GM19025 (cell line): ENCODE data around the gene MYLK.

Experiments used
- ATAC-seq: cut with Tn5 transposase; IDR thresholded peaks from one replicate; pipeline ENCODE4 v1.9.1; 2021; ENCODE audit warnings: mild to moderate bottlenecking, low read depth, moderate library complexity; ENCODE audit not compliant: unreplicated experiment

The MYLK gene

DNA sequence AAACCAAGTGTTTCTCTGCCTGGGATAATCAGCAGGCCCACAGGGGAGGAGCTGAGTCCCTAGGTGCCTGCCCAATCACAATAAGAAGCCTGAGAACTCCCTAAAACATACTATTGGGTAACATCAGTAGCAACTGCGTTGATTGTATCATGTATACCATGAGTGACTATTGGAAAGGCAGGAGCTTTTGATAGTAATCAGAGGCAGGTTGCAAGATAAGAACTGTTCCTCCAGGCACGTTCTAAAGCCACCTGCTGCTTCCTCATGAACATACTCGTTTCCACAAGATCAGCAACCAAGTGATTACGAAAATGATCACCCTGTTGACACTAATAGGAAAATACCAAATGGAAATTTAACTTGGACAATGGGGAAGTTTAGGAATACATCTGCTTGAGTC, 6.7 kb downstream of the MYLK start:
- no peak for ATAC-seq

DNA sequence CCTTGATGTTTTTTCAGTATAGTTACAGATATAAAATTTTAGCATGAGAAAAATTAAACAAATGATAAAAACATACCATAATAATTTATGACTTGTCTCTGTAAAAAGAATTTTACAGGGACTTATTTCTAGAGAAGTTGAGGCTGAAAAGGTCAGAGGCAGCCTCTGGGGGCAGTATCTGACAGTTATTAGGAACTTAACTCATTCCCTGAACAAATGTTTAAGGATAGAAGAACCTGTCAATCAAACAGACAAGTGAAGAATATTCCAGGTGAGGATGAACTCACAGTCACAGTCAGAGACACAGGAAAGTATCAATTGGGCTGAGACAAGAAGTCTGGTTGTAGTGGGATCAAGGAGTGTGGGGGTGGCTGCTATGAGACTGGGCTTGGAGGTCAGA, 7.3 kb downstream of the MYLK start:
- ATAC-seq = no peak

DNA sequence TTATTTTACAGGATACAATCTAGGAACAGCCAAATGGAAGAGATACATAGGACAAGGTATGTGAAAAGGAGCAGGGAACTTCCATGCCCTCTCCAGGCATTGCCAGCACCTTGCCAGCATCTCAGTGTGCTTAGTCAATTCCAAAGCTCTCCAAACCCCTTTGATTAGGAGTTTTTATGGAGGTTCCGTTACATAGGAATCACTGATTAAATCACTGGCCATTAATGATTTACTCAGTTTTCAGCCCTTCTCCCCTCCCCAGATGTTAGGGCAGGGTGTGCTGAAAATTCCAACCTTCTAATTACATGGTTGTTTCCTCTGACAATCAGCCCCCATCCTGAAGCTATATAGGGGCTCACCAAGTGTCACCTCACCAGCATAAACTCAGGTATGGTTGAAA, 11.5 kb downstream of the MYLK start:
- no peak for ATAC-seq

DNA sequence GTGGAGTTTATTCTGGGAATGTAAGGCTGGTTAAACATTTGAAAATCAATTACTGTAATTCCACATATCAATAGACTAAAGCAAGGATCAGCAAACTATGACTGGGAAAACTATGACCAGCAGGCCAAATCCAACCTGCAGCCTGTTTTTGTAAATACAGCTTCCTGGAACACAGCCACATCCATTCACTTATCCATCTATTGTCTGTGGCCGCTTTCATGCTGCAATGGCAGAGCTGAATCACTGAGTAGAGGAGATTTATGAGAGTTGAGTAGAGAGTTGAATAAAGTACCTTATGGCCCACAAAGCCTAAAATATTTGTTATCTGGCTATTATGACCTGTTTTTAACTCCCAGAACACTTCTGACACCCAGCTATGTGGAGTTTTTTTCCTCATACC, 12.2 kb downstream of the MYLK start:
- ATAC-seq = no peak

DNA sequence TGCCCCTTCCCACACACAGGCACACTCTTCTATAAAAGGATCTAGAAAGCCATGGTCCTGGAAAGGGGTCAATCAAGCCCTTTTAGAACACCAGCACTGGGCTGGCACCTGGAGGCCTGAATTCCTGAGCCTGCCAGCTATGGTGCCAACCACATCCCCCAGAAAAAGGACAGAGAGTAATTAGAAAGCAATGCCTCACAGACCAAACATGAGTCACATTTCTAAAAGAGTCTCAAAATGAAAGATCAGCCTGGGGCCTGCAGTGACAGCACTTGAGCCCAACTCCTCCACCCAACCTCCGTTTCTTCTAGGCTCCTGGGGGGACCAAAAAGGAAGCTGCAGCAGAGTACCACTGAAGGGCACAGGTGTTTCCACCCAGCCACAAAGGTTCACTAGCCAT, 14.1 kb downstream of the MYLK start:
- ATAC-seq = no peak

DNA sequence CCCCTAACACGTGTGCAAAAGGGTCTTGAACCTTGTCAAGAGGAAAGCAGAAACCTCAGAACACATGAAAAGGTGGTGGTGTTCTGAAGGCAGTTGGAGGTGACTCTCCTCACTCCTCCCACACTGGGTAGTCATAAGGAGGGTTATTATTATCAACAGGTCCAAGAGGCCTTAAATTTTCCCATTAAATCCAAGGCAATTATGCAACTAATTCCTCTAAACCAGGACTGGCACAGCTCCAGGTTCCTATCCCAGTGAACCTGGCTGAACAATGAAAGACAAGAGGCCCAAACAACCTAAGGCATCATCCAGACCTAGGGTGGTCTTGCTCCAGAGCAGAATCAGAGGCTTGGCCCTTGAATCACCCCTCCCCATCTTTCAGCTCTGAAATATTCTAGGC, 15.0 kb downstream of the MYLK start:
- ATAC-seq = no peak

DNA sequence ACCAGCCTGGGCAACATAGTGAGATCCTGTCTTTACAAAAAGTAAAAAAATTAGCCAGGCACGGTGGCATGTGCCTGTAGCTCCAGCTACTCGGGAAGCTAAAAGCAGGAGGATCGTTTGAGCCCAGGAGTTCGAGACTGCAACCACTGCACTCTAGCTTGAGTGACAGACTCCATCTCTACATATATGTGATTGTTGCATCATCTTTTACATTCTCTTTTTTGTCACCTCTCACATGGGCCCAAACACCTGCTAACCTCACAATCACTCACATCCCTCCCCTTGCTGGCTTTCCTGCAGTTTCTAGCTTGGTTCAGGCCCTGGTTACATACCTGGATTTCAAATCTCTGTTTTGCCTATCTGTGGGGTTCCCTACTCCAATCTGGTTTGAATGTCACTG, 19.4 kb downstream of the MYLK start:
- ATAC-seq = no peak

DNA sequence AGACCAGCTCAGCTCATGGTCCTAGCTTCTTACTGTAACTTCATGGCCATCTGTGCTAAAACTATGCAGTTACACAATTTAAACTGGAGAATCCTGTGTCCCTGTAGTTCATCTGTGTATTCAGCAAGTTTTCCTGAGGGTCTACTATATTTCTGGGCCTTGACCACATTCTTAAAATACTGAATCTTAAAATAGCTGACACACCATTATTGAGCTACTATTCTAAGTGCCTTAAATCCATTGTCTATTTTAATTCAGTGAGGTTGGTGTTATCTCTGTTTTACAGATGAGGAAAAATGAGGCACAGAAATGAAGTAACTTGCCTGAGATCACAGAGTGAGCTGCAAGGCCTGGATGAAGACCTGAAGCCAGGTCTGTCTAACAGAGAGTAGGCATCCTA, 22.0 kb downstream of the MYLK start:
- no peak for ATAC-seq

DNA sequence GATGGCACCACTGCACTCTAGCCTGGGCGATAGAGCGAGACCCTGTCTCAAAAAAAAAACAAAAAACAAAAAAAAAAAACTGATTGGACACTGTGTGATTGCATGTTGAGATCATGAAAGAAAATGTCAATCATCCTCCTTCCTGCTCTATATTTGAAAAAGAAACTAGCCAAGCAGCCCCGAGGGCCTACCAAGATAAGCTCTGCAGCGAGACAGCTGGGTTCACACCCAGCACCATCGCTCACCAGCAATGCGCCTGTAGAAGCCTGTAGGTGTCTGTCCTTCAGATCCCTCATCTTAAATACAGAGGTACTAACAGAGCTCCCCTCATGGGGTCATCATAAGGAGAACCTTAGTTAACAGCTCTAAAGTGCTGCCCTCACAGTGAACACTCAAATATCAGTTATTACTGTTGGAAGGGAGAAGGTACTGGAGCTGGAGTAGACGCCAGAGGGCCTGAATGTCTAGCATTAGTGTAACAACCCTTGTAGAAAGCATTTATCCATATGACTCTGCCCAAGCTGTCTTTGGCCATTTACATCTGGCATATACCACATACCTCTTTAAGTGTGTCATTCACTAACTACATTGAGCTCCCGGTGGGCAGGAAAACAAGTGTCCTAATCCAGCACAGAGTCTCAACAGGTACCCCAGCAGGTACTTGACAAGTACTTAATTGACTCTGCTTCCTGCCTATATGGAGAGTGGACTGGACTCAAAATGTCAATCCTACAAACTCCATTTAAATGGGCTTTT, 22.9 kb downstream of the MYLK start:
- ATAC-seq = no peak

DNA sequence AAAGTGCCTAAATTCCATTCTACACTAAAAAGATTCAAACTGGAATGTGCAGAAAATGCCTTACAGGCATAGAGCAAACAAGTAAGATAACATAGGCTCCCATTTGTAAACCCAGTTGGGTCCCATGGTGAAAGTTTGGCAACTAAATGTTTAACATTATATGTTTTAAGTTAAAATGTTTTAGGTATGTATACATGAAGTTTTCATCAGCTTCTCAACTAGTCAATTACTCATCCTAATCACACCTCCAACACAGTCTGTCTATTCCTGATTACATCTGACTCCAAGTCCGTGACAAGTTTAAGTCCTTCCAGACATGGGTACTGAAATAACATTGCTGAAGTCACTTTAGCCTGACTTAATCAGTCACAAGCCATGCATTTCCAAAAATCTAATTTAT, 25.0 kb downstream of the MYLK start:
- ATAC-seq = no peak

DNA sequence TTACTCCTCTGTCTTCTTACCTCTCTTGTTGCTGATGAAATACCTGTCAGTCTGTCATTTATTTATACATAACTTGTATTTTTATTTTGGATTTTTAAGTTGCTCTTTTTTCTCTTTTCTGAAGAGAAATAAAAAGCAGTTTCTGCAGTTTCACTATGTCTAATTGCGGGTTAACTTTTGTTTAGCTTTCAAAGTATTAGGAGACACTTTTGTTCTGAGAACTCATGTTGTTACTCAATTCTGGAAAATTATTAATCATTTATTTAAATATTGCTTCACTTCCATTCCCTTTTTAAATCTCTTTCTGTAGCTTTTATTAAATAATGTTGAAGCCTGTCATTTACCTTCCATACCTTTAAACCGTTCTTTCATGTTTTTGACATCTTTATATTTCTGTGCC, 29.2 kb downstream of the MYLK start:
- ATAC-seq = no peak

DNA sequence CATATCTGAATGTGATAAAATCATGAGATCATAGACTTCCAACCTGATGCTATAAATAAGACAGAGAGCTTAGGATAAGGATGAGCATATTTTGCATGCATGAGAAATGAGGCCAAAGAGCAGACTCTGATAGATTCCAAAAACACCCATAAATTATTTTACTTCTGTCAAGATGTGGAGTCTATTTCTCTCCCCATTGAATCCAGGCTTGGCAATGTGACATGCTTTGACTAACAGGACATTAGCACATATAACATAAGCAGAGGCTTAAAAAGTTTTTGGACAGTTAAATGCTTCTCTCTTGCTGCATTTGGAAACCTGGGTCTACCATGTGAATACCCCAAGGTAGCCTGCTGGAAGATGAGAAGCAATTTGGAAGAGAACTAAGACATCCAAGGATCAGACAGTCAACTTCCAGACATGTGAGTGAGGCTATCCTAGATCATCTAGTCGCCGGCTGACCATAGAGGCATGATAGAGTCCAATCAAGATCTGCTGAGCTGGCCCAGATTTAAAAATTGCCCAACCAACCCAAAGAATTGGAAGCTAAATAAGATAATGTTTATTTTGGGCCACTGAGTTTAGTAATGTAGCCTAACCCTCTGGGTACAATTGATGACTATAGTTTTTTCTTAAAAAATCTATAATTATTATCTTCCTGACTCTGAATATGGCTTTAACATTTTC, 30.3 kb downstream of the MYLK start:
- ATAC-seq = no peak

DNA sequence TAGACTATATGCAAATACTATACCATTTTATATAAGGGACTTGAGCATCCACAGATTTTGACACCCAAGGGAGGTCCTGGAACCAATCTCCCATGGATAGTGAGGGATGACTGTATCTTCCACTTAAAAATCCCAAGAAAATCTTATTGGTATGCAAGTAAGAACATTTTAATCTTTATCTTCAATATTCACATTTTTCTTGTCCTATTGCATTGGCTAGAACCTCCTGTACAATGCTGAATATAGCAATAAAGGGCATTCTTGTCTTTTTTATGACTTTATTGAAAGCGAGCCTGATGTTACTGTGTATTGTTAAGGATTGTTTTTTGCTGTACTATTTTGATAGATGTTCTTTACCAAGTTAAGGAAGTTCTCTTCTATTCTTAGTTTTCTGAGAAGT, 36.9 kb downstream of the MYLK start:
- ATAC-seq = no peak

DNA sequence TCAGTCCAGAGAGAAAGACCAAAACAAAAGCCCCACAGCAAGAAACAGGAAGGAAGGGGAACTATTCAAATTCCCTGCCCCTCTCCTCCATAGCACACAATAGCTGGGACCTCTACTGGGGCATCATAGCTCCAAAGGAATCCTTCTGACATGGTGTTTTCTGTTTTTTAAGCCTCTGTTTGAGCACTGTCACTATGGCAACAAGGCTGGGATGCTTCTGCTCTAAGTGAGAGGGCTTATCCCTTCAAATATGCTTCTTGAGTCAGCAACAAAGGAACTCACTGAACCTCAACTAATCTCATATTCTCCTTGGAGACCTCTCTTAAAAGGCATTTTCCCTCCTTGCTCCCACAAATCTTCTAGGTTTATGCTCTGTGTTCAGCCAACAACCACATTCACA, 40.5 kb downstream of the MYLK start:
- ATAC-seq = no peak

DNA sequence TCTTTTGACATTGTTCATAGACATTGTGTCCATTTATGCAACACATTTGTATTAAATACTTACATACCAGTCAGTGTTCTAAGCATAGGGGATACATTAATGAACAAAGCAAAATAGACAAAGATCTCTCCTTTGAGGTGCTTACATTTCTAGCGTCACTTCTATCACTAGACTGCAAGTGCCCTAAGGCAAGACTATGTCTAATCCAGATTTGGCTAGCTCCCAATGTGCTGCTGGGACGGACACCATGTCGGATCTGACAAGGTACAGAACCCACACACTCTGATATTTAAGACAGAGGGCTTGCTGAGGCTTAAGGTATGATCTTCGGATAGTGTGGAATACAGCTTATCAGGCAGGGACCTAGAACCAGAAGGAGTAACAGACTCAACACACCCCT, 41.4 kb downstream of the MYLK start:
- no peak for ATAC-seq

DNA sequence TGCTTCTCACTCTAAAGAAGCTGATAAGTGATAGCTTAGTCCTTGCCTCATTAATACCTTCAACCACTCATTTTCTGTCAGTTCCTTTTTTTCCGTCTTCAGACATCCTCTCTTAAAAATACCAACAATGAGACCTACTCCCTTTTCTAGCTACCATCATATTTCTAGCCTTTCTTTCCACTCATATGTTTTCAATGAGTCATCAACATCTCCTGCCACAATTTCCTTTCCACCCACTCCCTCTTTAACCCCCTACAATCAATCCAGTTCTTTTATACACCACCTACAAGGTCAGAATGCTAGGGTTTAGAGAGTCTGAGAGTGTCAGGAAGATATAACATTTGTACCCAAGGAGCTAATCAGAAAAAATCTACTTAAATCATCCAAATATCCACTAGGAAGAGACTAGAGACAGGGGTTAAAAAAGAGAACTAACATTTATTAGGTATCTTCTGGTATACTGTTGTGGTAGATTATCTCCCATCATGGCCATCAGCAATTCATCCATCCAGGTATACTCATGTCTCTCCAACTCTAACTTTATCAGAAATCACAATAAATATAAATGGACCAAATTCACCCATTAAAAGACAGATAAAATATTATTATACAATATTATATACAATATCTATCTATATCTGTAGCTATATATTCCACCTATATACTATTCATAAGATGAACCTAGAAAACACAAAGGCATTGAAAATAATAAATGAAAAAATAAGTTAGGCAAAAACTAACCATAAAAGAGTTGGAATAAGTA, 42.5 kb downstream of the MYLK start:
- ATAC-seq = no peak

DNA sequence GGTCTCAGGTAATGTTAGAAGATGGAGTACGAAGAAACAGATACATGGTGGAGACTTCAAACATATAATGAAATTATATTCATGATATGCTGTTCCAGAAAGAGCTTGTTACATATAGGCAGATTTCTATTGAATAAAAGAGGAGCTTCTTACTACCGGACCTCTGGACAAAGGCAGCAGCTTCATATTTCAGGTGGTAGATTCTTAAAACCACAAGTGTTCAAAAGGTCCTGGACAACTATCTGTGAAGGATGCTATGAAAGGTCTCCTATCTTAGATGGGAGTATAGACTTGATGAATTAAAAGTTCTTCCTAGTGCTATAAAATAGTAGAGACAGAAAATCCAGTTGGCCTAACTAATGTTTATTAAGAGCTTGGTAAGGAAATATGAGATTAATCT, 43.2 kb downstream of the MYLK start:
- no peak for ATAC-seq

DNA sequence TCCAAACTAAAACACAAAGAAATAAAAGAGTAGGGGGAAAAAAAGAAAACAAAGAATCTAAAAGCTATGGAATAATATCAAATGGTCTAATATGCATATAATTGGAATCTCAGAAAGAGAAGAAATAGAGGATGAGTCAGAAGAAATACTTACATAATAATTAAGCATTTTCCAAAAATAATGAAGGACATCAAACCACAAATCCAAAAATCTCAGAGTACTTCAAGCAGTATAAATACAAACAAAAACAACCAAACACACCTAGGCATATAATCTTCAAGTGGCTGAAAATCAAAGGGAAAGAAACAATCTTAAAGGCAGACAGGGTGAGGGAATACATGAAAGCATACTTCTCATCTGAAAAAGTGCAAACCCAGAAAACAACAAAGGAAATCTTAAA, 46.3 kb downstream of the MYLK start:
- no peak for ATAC-seq

DNA sequence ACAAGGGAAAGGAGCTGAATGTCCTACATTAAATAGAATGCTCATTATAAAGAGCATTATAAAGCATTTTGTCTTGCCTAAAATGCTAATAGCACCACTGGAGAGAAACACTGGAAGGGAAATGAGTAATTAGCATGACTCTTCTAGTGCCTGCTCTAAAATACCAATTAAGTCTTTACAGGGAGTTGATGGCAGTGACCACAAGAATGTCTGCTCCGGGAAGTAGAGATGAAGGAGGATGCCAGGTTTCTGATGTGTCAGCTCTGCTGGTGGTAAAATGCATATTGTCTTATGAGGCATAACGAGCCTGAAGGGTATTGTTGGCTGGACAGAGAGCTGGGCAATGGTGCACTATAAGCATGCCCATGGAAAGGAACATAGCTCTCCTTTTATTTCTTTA, 49.5 kb downstream of the MYLK start:
- no peak for ATAC-seq

DNA sequence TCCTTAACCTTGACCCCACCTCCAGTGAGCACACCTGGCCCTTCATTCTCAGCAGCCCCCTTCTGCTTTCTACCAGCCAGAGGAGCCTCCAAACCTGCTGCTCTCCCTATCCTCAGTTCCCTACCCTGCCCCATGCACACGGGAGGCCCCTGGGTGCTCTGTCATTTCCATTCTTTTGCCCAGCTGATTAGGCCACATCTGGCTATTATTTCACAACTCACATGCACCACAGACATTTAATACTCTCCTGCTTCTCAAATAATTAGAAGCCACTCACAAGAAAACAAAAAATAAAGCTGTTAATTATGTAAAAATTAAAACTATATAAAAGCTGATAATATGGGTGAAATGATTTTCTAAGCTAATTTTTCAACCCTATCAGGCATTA, 50.7 kb downstream of the MYLK start:
- ATAC-seq = no peak

DNA sequence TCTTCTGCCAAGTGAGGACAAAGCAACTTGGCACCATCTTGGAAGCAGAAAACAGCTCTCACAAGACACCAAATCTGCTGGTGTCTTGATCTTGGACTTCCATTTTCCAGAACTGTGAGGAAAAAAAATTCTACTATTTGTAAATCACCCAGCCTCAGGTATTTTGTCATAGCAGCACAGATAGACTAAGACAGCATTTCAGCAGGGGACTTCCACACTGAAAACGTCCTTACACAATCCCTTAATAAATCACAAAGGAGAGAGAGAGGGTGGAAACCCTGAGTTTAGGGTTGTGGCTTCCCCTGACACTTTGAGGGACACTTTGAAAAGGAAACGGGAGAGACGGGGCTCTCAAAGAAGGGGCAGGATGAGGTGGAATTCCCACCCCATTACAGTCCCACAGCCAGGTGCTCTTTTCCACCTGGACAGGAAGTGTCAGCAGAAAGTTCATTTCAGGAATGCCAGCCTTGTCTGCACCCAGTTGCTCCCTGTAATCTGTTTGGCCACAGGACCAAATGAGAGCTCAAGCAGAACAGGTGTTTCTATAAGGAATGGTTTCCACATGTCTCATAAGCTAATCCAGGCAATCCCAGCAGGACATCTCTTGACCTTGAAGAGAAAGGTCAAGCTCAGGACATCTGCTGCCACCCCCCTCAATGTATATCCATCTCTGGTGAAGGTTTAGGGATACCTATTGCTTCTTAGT, 51.3 kb downstream of the MYLK start:
- ATAC-seq = no peak
